Measurements from ENCODE around the gene HORMAD2. TPM values are rescaled to one million over a fixed set of nuclear protein-coding genes. Genes with fewer than 3 reads are reported as not detected.

The HORMAD2 gene
- polyA plus RNA-seq, 1 of the 3 experiments (the other 2 are of a cell fraction): not detected

- CTCF ChIA-PET: no interaction called here
Measured at GRCh38 chr22:30197389-30197788, 117.1 kb downstream of the HORMAD2 start.

GRCh38 chr22:30198152-30198825 is 118.0 kb downstream of the HORMAD2 start:
- Histone ChIP-seq H3K4me3 (ENCODE audit: low read depth in 2 of 2, low read length in 1 of 2) (no peak overlapping the region), H3K9ac (no peak overlapping the region), H2AFZ (ENCODE audit: low read depth) (no peak overlapping the region), H3K27me3 (ENCODE audit: insufficient read depth) (no peaks in the 10 kb centered on the region), H3F3A (replicated peaks; ENCODE audit: insufficient read depth) (peaks cover 35% of the 10 kb centered on the region), H3K36me3 (replicated peaks in 1 of 2; ENCODE audit: control insufficient read depth in 1 of 2, insufficient read depth in 2 of 2, low read length in 1 of 2) (no peaks in the 10 kb centered on the region), H3K79me2 (ENCODE audit: insufficient read depth) (no peaks in the 10 kb centered on the region), H3K27ac (ENCODE audit: low read depth in 2 of 2, low read length in 1 of 2) (peak overlapping the region in 1 of 2 experiments; percentile 98; a peak in 1 of 4 replicates), H3K9me3 (no peaks in the 10 kb centered on the region), H3K9me2 (no peaks in the 10 kb centered on the region), H4K20me1 (ENCODE audit: insufficient read depth) (no peaks in the 10 kb centered on the region), H3K4me1 (ENCODE audit: control insufficient read depth in 1 of 2, insufficient read depth in 2 of 2, low read depth in 1 of 2, low read length in 1 of 2) (peaks cover 6 to 14% of the 10 kb centered on the region in 2 experiments; a peak in 3 of 4 replicates), H3K4me2 (no peak overlapping the region)
- POLR2A ChIA-PET: no interaction called here
- WGBS (ENCODE audit: low lambda C conversion rate): 94% methylated on average over 4 of the region's 5 CpGs
- TF ChIP-seq SMC3 (IDR thresholded peaks at IDR 0.05; ENCODE audit: low read depth, low read length) (no peak), TAF1 (IDR thresholded peaks at IDR 0.05; ENCODE audit: borderline replicate concordance, low read depth, low read length) (no peak), EP300 (IDR thresholded peaks at IDR 0.05; ENCODE audit: borderline replicate concordance in 1 of 2, low read depth in 1 of 2, low read length in 1 of 2) (no peak), RAD21 (IDR thresholded peaks at IDR 0.05; ENCODE audit: low read length) (no peak), ELF1 (IDR thresholded peaks at IDR 0.05) (no peak), PBX3 (IDR thresholded peaks at IDR 0.05) (no peak), FOXM1 (IDR thresholded peaks at IDR 0.05; ENCODE audit: low read depth) (no peak), GABPA (IDR thresholded peaks at IDR 0.05; ENCODE audit: low read depth) (no peak)
- CTCF ChIA-PET: interaction anchor here (0.9 to 1.4 kb wide), 2 partner anchors 10 to 24 kb away, joined by 3 to 4 read pairs; no protein-coding TSS in a partner anchor
- DNase-seq: no peak

More at GRCh38 chr22:30197389-30197788, 117.1 kb downstream of the HORMAD2 start:
- Histone ChIP-seq H3K9me2 (no peaks in the 10 kb centered on the region), H3K4me1 (ENCODE audit: control insufficient read depth in 1 of 2, insufficient read depth in 2 of 2, low read depth in 1 of 2, low read length in 1 of 2) (peaks cover 6 to 14% of the 10 kb centered on the region in 2 experiments; a peak in 3 of 4 replicates), H3K27me3 (ENCODE audit: insufficient read depth) (no peaks in the 10 kb centered on the region), H3K9ac (peak overlapping the region; percentile 69), H3K4me2 (peak overlapping the region; percentile 72; the same call in 1 of the 2 replicates), H3K27ac (ENCODE audit: low read depth in 2 of 2, low read length in 1 of 2) (peak overlapping the region; percentile 75 to 98; a peak in 3 of 4 replicates), H3F3A (replicated peaks; ENCODE audit: insufficient read depth) (peaks cover 35% of the 10 kb centered on the region), H2AFZ (ENCODE audit: low read depth) (peak overlapping the region; percentile 64; the same call in 1 of the 2 replicates), H3K79me2 (ENCODE audit: insufficient read depth) (no peaks in the 10 kb centered on the region), H3K36me3 (replicated peaks in 1 of 2; ENCODE audit: control insufficient read depth in 1 of 2, insufficient read depth in 2 of 2, low read length in 1 of 2) (no peaks in the 10 kb centered on the region), H4K20me1 (ENCODE audit: insufficient read depth) (no peaks in the 10 kb centered on the region), H3K4me3 (ENCODE audit: low read depth in 2 of 2, low read length in 1 of 2) (no peak overlapping the region), H3K9me3 (no peaks in the 10 kb centered on the region)
- no peak for TF ChIP-seq TAF1 (IDR thresholded peaks at IDR 0.05; ENCODE audit: borderline replicate concordance, low read depth, low read length)
- TF ChIP-seq FOXJ3 (CRISPR knock-in tag; IDR thresholded peaks at IDR 0.05): no peak
- no peak for TF ChIP-seq USF2 (IDR thresholded peaks at IDR 0.05; ENCODE audit: borderline replicate concordance, low read depth, low read length)
- no peak for TF ChIP-seq RAD21 (IDR thresholded peaks at IDR 0.05; ENCODE audit: low read length)
- TF ChIP-seq EP300 (IDR thresholded peaks at IDR 0.05; ENCODE audit: borderline replicate concordance in 1 of 2, low read depth in 1 of 2, low read length in 1 of 2): no peak
- TF ChIP-seq IRF3 (IDR thresholded peaks at IDR 0.05; ENCODE audit: low read depth, low read length): no peak
- no peak for TF ChIP-seq TCF12 (IDR thresholded peaks at IDR 0.05)
- no peak for TF ChIP-seq GATA2 (CRISPR knock-in tag; IDR thresholded peaks at IDR 0.05)
- TF ChIP-seq USF1 (IDR thresholded peaks at IDR 0.05; ENCODE audit: borderline replicate concordance, low read depth): no peak
- no peak for TF ChIP-seq TEAD4 (IDR thresholded peaks at IDR 0.05; ENCODE audit: borderline replicate concordance, insufficient read depth)
- TF ChIP-seq FOXM1 (IDR thresholded peaks at IDR 0.05; ENCODE audit: low read depth): no peak
- TF ChIP-seq YY1 (IDR thresholded peaks at IDR 0.05; ENCODE audit: low read depth): no peak
- POLR2A ChIA-PET: no interaction called here
- no peak for DNase-seq
